ENCODE data around the gene ZNF792. TPM values are rescaled to one million over a fixed set of nuclear protein-coding genes. Genes with fewer than 3 reads are reported as not detected.

Gene ZNF792
- polyA plus RNA-seq, 1 of the 3 experiments (the other 2 are of a cell fraction) = 1.5 TPM

GRCh38 chr19:34964598-34964997 is 569 bp upstream of the ZNF792 start:
- H3K36me3 ChIP-seq (replicated peaks in 1 of 2; ENCODE audit: control insufficient read depth in 1 of 2, insufficient read depth in 2 of 2, low read length in 1 of 2) = peaks cover 3 to 11% of the 10 kb centered on the region in 2 experiments
- H3K9me3 ChIP-seq = no peaks in the 10 kb centered on the region
- peaks cover 23% of the 10 kb centered on the region; the same call in 1 of the 2 replicates for H3K79me2 ChIP-seq (ENCODE audit: insufficient read depth)
- 54% methylated on average over 6 of the region's 6 CpGs for WGBS (ENCODE audit: low lambda C conversion rate)
- peak overlapping the region in 1 of 2 experiments; percentile 95; a peak in 2 of 4 replicates for H3K4me3 ChIP-seq (ENCODE audit: low read depth in 2 of 2, low read length in 1 of 2)
- ChIA-PET POLR2A (interaction anchor here (0.6 kb wide), 1 partner anchor 211 kb away, joined by 4 read pairs; no protein-coding TSS in a partner anchor), CTCF (interaction anchor here (1.1 to 4.0 kb wide), 2 partner anchors 8 to 80 kb away, joined by 3 to 32 read pairs; no protein-coding TSS in a partner anchor)
- no peak for TF ChIP-seq FOSL2 (IDR thresholded peaks at IDR 0.05; ENCODE audit: borderline replicate concordance, low read depth)
- no peak for TF ChIP-seq TEAD4 (IDR thresholded peaks at IDR 0.05; ENCODE audit: borderline replicate concordance, insufficient read depth)
- TF ChIP-seq YY1 (IDR thresholded peaks at IDR 0.05; ENCODE audit: low read depth) = no peak
- TF ChIP-seq FOXM1 (IDR thresholded peaks at IDR 0.05; ENCODE audit: low read depth) = no peak
- TF ChIP-seq TAF1 (IDR thresholded peaks at IDR 0.05; ENCODE audit: borderline replicate concordance, low read depth, low read length) = no peak
- TF ChIP-seq FOXJ3 (CRISPR knock-in tag; IDR thresholded peaks at IDR 0.05) = no peak
- TF ChIP-seq, protein P1, sequence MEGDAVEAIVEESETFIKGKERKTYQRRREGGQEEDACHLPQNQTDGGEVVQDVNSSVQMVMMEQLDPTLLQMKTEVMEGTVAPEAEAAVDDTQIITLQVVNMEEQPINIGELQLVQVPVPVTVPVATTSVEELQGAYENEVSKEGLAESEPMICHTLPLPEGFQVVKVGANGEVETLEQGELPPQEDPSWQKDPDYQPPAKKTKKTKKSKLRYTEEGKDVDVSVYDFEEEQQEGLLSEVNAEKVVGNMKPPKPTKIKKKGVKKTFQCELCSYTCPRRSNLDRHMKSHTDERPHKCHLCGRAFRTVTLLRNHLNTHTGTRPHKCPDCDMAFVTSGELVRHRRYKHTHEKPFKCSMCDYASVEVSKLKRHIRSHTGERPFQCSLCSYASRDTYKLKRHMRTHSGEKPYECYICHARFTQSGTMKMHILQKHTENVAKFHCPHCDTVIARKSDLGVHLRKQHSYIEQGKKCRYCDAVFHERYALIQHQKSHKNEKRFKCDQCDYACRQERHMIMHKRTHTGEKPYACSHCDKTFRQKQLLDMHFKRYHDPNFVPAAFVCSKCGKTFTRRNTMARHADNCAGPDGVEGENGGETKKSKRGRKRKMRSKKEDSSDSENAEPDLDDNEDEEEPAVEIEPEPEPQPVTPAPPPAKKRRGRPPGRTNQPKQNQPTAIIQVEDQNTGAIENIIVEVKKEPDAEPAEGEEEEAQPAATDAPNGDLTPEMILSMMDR (IDR thresholded peaks at IDR 0.05) = no peak
- TF ChIP-seq GABPA (IDR thresholded peaks at IDR 0.05; ENCODE audit: low read depth) = no peak
- TF ChIP-seq EZH2phosphoT487 (IDR thresholded peaks at IDR 0.05; ENCODE audit: borderline replicate concordance, low read depth) = no peak
- TF ChIP-seq TCF12 (IDR thresholded peaks at IDR 0.05) = no peak
- no peak for TF ChIP-seq MXI1 (IDR thresholded peaks at IDR 0.05; ENCODE audit: low read depth, low read length)
- TF ChIP-seq RXRA (IDR thresholded peaks at IDR 0.05; ENCODE audit: borderline replicate concordance, low read depth) = no peak
- TF ChIP-seq, protein P2, sequence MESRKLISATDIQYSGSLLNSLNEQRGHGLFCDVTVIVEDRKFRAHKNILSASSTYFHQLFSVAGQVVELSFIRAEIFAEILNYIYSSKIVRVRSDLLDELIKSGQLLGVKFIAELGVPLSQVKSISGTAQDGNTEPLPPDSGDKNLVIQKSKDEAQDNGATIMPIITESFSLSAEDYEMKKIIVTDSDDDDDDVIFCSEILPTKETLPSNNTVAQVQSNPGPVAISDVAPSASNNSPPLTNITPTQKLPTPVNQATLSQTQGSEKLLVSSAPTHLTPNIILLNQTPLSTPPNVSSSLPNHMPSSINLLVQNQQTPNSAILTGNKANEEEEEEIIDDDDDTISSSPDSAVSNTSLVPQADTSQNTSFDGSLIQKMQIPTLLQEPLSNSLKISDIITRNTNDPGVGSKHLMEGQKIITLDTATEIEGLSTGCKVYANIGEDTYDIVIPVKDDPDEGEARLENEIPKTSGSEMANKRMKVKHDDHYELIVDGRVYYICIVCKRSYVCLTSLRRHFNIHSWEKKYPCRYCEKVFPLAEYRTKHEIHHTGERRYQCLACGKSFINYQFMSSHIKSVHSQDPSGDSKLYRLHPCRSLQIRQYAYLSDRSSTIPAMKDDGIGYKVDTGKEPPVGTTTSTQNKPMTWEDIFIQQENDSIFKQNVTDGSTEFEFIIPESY (IDR thresholded peaks at IDR 0.05; ENCODE audit: borderline replicate concordance, low read depth) = no peak
- no peak overlapping the region for H2AFZ ChIP-seq (ENCODE audit: low read depth)
- no peak for DNase-seq
- H3K27ac ChIP-seq (ENCODE audit: low read depth in 2 of 2, low read length in 1 of 2) = no peak overlapping the region
- peaks cover 0 to 21% of the 10 kb centered on the region in 2 experiments; a peak in 2 of 4 replicates for H3K4me1 ChIP-seq (ENCODE audit: control insufficient read depth in 1 of 2, insufficient read depth in 2 of 2, low read depth in 1 of 2, low read length in 1 of 2)
- no peaks in the 10 kb centered on the region for H4K20me1 ChIP-seq (ENCODE audit: insufficient read depth)
- H3K4me2 ChIP-seq = no peak overlapping the region
- no peaks in the 10 kb centered on the region for H3K27me3 ChIP-seq (ENCODE audit: insufficient read depth)
- no peaks in the 10 kb centered on the region for H3F3A ChIP-seq (replicated peaks; ENCODE audit: insufficient read depth)
- H3K9ac ChIP-seq = no peak overlapping the region
- no peaks in the 10 kb centered on the region for H3K9me2 ChIP-seq

Measured in SK-N-SH (cell line).